ENCODE measurements around the gene INPP5D.

INPP5D gene

GRCh38 chr2:233083782-233084181, 23.6 kb downstream of the INPP5D start:
- Histone ChIP-seq H3K9ac (ENCODE audit: low read length) (peak overlapping the region; percentile 95), H3K27ac (ENCODE audit: low read length) (peak overlapping the region; percentile 100), H3K36me3 (replicated peaks; ENCODE audit: low read depth, low read length) (peaks cover 47% of the 10 kb centered on the region), H2AFZ (ENCODE audit: low read depth, low read length) (no peak overlapping the region), H3K79me2 (ENCODE audit: low read length) (peaks cover 73% of the 10 kb centered on the region), H3K27me3 (ENCODE audit: low read depth, low read length) (no peaks in the 10 kb centered on the region), H3K9me3 (ENCODE audit: insufficient read depth, low read length) (no peaks in the 10 kb centered on the region), H4K20me1 (ENCODE audit: insufficient read depth, low read length) (no peaks in the 10 kb centered on the region), H3K4me2 (ENCODE audit: low read length) (peak overlapping the region; percentile 80), H3K4me3 (ENCODE audit: low read length) (peak overlapping the region; percentile 37; the same call in 1 of the 2 replicates), H3K4me1 (ENCODE audit: low read length) (peaks cover 96% of the 10 kb centered on the region)
- TF ChIP-seq, protein P1, sequence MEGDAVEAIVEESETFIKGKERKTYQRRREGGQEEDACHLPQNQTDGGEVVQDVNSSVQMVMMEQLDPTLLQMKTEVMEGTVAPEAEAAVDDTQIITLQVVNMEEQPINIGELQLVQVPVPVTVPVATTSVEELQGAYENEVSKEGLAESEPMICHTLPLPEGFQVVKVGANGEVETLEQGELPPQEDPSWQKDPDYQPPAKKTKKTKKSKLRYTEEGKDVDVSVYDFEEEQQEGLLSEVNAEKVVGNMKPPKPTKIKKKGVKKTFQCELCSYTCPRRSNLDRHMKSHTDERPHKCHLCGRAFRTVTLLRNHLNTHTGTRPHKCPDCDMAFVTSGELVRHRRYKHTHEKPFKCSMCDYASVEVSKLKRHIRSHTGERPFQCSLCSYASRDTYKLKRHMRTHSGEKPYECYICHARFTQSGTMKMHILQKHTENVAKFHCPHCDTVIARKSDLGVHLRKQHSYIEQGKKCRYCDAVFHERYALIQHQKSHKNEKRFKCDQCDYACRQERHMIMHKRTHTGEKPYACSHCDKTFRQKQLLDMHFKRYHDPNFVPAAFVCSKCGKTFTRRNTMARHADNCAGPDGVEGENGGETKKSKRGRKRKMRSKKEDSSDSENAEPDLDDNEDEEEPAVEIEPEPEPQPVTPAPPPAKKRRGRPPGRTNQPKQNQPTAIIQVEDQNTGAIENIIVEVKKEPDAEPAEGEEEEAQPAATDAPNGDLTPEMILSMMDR (IDR thresholded peaks at IDR 0.05; ENCODE audit: low read depth, low read length), result no peak
- TF ChIP-seq EZH2phosphoT487 (IDR thresholded peaks at IDR 0.05; ENCODE audit: low read depth), result no peak

DNA sequence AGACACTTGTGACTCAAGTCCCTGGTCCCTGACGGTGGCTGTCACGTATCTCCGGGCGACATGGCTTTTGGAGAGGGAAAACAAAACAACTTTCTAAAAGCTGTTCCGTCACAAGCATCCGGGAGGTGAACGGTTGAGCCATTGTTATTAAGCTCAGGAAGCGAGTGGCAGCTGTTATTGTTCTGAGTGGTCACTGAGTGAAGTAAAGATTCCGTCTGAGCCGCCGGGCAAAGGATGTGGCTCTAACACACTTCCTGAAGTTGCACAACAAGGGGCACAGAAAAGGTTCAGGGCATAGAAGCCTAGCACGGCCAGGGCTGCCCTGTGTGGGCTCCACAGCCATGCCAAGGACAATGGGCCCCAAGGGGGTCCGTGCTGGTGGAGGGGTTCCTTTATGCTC, 24.3 kb downstream of the INPP5D start:
- H3K9ac ChIP-seq (ENCODE audit: low read length), result peak overlapping the region; percentile 95
- peaks cover 73% of the 10 kb centered on the region for H3K79me2 ChIP-seq (ENCODE audit: low read length)
- H3K27me3 ChIP-seq (ENCODE audit: low read depth, low read length), result no peaks in the 10 kb centered on the region
- peak overlapping the region; percentile 100 for H3K27ac ChIP-seq (ENCODE audit: low read length)
- H3K36me3 ChIP-seq (replicated peaks; ENCODE audit: low read depth, low read length), result peaks cover 47% of the 10 kb centered on the region
- peak overlapping the region; percentile 47; the same call in 1 of the 2 replicates for H3K4me3 ChIP-seq (ENCODE audit: low read length)
- H3K4me2 ChIP-seq (ENCODE audit: low read length), result peak overlapping the region; percentile 80
- H3K9me3 ChIP-seq (ENCODE audit: insufficient read depth, low read length), result no peaks in the 10 kb centered on the region
- H4K20me1 ChIP-seq (ENCODE audit: insufficient read depth, low read length), result no peaks in the 10 kb centered on the region
- no peak overlapping the region for H2AFZ ChIP-seq (ENCODE audit: low read depth, low read length)
- peaks cover 96% of the 10 kb centered on the region for H3K4me1 ChIP-seq (ENCODE audit: low read length)
- no peak for TF ChIP-seq EZH2phosphoT487 (IDR thresholded peaks at IDR 0.05; ENCODE audit: low read depth)
- TF ChIP-seq, protein P1 (IDR thresholded peaks at IDR 0.05; ENCODE audit: low read depth, low read length), result no peak

DNA sequence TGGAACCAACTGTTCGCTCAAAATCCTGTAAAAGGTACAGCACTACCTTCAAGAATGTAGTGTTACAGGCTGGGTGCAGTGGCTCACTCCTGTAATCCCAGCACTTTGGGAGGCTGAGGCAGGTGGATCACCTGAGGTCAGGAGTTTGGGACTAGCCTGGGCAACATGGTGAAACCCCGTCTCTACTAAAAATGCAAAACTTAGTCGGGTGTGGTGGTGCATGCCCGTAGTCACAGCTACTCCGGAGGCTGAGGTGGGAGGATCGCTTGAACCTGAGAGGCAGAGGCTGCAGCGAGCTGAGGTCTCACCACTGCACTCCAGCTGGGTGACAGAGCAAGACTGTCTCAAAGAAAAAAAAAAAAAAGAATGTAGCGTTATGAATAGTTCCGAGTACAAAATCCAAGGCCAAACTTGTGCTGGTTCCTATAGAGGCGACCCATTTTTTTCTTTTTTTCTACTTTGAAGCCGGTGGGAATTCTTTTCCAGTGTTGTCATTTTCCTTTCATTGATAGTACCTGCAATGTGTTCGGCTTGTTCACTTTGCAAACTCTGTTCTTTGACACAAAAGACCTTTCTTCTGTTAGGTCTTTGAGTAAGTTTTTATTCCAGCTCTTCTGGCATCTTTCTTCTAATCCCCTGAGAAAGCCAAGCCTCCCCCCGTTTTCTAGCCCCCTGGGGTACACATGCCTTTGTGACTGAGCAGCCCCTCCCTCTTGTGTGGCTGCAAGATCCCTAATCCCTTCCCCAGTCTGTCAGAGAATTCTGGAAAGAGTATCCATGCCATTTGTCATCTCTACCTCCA, 25.1 kb downstream of the INPP5D start:
- TF ChIP-seq EZH2phosphoT487 (IDR thresholded peaks at IDR 0.05; ENCODE audit: low read depth), result no peak
- TF ChIP-seq, protein P1 (IDR thresholded peaks at IDR 0.05; ENCODE audit: low read depth, low read length), result no peak
- H3K4me3 ChIP-seq (ENCODE audit: low read length), result peak overlapping the region; percentile 47
- H3K9me3 ChIP-seq (ENCODE audit: insufficient read depth, low read length), result no peaks in the 10 kb centered on the region
- H3K9ac ChIP-seq (ENCODE audit: low read length), result peak overlapping the region; percentile 95
- peak overlapping the region; percentile 100 for H3K27ac ChIP-seq (ENCODE audit: low read length)
- peaks cover 74% of the 10 kb centered on the region for H3K79me2 ChIP-seq (ENCODE audit: low read length)
- H3K36me3 ChIP-seq (replicated peaks; ENCODE audit: low read depth, low read length), result peaks cover 52% of the 10 kb centered on the region
- H3K4me1 ChIP-seq (ENCODE audit: low read length), result peaks cover 96% of the 10 kb centered on the region
- no peak overlapping the region for H2AFZ ChIP-seq (ENCODE audit: low read depth, low read length)
- H3K4me2 ChIP-seq (ENCODE audit: low read length), result peak overlapping the region; percentile 80
- H3K27me3 ChIP-seq (ENCODE audit: low read depth, low read length), result no peaks in the 10 kb centered on the region
- H4K20me1 ChIP-seq (ENCODE audit: insufficient read depth, low read length), result no peaks in the 10 kb centered on the region

DNA sequence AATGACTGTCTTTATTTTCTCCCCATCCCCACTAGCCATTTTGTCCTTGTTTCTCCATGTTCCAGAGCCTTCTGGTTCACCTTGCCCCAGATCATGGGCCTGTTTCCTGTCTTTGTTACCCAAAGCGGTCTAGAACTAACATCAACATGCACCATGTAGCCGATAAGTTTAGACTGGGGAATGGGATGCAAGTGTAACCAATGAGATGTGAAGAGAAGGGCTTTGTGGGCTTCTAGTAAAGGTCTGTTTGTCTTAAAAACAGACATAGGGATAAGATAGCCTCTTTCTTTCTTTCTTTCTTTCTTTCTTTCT, 25.7 kb downstream of the INPP5D start:
- H3K27ac ChIP-seq (ENCODE audit: low read length), result peak overlapping the region; percentile 100
- H3K79me2 ChIP-seq (ENCODE audit: low read length), result peaks cover 74% of the 10 kb centered on the region
- peak overlapping the region; percentile 95 for H3K9ac ChIP-seq (ENCODE audit: low read length)
- TF ChIP-seq EZH2phosphoT487 (IDR thresholded peaks at IDR 0.05; ENCODE audit: low read depth), result no peak
- no peak overlapping the region for H2AFZ ChIP-seq (ENCODE audit: low read depth, low read length)
- H3K4me3 ChIP-seq (ENCODE audit: low read length), result peak overlapping the region; percentile 47
- H3K4me1 ChIP-seq (ENCODE audit: low read length), result peaks cover 94% of the 10 kb centered on the region
- H4K20me1 ChIP-seq (ENCODE audit: insufficient read depth, low read length), result no peaks in the 10 kb centered on the region
- no peaks in the 10 kb centered on the region for H3K9me3 ChIP-seq (ENCODE audit: insufficient read depth, low read length)
- H3K4me2 ChIP-seq (ENCODE audit: low read length), result peak overlapping the region; percentile 80
- H3K27me3 ChIP-seq (ENCODE audit: low read depth, low read length), result no peaks in the 10 kb centered on the region
- peaks cover 52% of the 10 kb centered on the region for H3K36me3 ChIP-seq (replicated peaks; ENCODE audit: low read depth, low read length)

Measured in OCI-LY3 (cell line).